Transverse colon (tissue), 4 donors: ENCODE data around the gene PLOD2. TPM values are rescaled to one million over a fixed set of nuclear protein-coding genes. Genes with fewer than 3 reads are reported as not detected.

Source experiments
- DNase-seq: peaks from one replicate; pipeline ENCODE4 v3.0.0-alpha.2; 2019
- H3K27ac ChIP-seq, 4 donors: fragments of 200-600 bp; sonication (generic); 2 replicates each; pipeline ENCODE4 v1.5.1; 2016 to 2018; ENCODE audit warnings: inconsistent platforms in 4 of 4
- H3K27me3 ChIP-seq: fragments of 200-600 bp; sonication (generic); 2 replicates; pipeline ENCODE4 v1.5.1; 2017; ENCODE audit warnings: inconsistent platforms
- H3K36me3 ChIP-seq, 4 donors: fragments of 200-600 bp; sonication (generic); 2 replicates each; pipeline ENCODE4 v1.5.1; 2017 to 2019; ENCODE audit warnings: inconsistent platforms in 4 of 4
- H3K4me1 ChIP-seq, 4 donors: fragments of 200-600 bp; sonication (generic); 2 replicates each; pipeline ENCODE4 v1.5.1; 2017 to 2020; ENCODE audit warnings: inconsistent platforms in 4 of 4
- H3K4me3 ChIP-seq, 4 donors: fragments of 200-600 bp; sonication (generic); 1 replicate in 1 of 4; 2 replicates in 3 of 4; pipeline versions ENCODE4 v1.5.1 to v1.6.1; 2017 to 2019; ENCODE audit warnings: inconsistent platforms in 4 of 4
- H3K9me3 ChIP-seq, 2 donors: fragments of 200-600 bp; sonication (generic); 2 replicates each; pipeline ENCODE4 v1.5.1; 2017 to 2019; ENCODE audit warnings: inconsistent platforms in 2 of 2
- EP300 ChIP-seq: sonication (generic); formaldehyde crosslinking; IDR thresholded peaks from one replicate; pipeline ENCODE4 v1.6.1; 2017; ENCODE audit warnings: antibody characterized with exemption, low read depth
- POLR2A ChIP-seq: fragments of 450-650 bp; IDR thresholded peaks from one replicate; pipeline ENCODE4 v1.6.1; 2016; ENCODE audit warnings: antibody characterized with exemption, mild to moderate bottlenecking, moderate library complexity
- POLR2AphosphoS5 ChIP-seq, 3 donors: sonication (generic); formaldehyde crosslinking; IDR thresholded peaks; one replicate each; pipeline ENCODE4 v1.6.1; 2016; ENCODE audit warnings: antibody characterized with exemption in 3 of 3
- WGBS, 2 donors: methylation state at CpG; one replicate each; pipeline ENCODE4 v1.1.5; 2018; ENCODE audit warnings: low coverage in 1 of 2; 5-methylcytosine and 5-hydroxymethylcytosine counted together
- in situ Hi-C, 4 donors: fragments of 200-750 bp; cut with MboI; loops; one replicate each; pipeline versions ENCODE4 v1.15.0 to v1.15.1; 2017; ENCODE audit warnings: low sequenced_read_pairs in 3 of 4, low pct_ligation_motif_present in 1 of 4, low pct_unique_long_range_greater_than_20kb in 1 of 4
- intact Hi-C: fragments of 100-400 bp; cut with DNase I; formaldehyde crosslinking; loops from one replicate; pipeline ENCODE4 v1.15.1; 2023; ENCODE audit warnings: low total_unique reads
- total RNA-seq, 4 donors: library from RNA; depleted of rRNA; stranded (reverse); fragments of >200 nt; gene quantifications; one replicate each; pipeline ENCODE4 v1.1.0, GENCODE V29; 2016
- TF ChIP-seq, protein P1 (sequence below), 5 experiments: fragments of 200-600 bp in 3 of 5; fragments of 450-650 bp in 2 of 5; sonication (generic) in 3 of 5; IDR thresholded peaks; 1 replicate in 2 of 5; 2 replicates in 3 of 5; pipeline ENCODE4 v1.5.1; 2016 to 2017; ENCODE audit warnings: antibody characterized with exemption in 5 of 5, inconsistent platforms in 3 of 5, mild to moderate bottlenecking in 2 of 5, moderate library complexity in 1 of 5

PLOD2 gene
- total RNA-seq: 100 to 1,000 TPM in 2 of 4 donors, 10 to 100 TPM in 2; 18.9 to 178 (median 92.0) TPM

DNA sequence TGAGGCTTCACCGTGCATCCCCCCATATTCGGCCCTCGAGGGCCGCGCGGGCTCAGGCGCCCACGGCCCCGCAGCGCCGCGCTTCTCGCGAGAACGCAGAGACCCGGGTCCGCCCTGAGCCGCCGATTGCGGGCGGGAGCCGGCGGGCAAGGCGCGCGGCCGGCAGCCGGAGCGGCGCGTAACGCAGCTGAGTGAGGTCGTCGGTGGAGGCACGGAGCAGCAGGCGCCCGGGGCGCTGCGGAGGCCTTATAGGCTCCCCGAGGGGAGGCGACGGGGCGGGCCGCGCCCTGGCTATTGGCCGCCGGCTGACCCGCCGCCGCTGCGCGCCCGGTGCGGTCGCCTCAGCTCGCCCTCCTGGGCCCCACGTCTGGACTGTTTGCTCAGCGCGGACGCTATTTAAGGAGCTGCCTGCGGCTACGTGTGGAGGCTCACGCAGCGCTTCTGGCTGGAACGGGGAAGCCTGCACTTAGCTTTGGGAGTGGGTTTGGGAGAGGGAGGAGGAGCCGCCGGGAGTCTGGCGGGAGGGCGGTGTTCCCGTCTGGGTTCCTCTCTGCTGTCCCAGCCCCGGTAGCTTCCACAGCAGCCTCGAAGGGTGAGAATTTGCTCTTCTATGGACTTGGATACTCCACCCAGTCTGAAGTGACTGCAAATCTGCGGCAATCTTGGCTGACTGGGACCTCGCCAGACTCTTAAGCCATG lies at the start of gene PLOD2:
Gene PLOD2, minus strand, starts transcription at position 221 of the 699 bp plus-strand sequence. Its CDS starts 195 bp downstream, at position 26.
- H3K4me1 ChIP-seq: peaks cover 10 to 70% (median 48%) of the 10 kb centered on the region in 4 donors
- intact Hi-C loops: no loop called here
- WGBS, 2 donors: 1% methylated on average over 22 of the region's 74 CpGs; no CpG with 5 or more reads in 1 of the 2 donors

DNA sequence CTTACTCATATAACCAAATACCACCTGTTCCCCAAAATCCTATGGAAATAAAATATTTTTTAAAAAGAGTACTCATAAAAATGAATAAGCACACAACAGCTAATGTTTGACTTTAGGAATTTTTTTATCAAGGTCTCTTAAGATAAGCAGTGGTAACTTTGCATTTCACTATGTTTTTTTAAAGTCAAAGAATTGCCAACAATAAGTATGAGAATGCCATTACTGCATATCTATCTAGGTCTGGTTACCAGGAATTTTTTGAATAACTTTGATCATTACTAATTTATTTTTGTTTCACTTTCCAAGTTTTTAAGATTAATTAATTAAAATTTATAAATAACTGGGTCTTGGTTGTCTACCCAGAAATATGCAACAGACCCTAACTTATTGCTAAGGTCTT lies 48.4 kb upstream of the PLOD2 start:
- H3K27me3 ChIP-seq: no peaks in the 10 kb centered on the region
- no peak for TF ChIP-seq POLR2AphosphoS5 (IDR thresholded peaks at IDR 0.05)
- no peak for TF ChIP-seq POLR2A
- TF ChIP-seq, protein P1, sequence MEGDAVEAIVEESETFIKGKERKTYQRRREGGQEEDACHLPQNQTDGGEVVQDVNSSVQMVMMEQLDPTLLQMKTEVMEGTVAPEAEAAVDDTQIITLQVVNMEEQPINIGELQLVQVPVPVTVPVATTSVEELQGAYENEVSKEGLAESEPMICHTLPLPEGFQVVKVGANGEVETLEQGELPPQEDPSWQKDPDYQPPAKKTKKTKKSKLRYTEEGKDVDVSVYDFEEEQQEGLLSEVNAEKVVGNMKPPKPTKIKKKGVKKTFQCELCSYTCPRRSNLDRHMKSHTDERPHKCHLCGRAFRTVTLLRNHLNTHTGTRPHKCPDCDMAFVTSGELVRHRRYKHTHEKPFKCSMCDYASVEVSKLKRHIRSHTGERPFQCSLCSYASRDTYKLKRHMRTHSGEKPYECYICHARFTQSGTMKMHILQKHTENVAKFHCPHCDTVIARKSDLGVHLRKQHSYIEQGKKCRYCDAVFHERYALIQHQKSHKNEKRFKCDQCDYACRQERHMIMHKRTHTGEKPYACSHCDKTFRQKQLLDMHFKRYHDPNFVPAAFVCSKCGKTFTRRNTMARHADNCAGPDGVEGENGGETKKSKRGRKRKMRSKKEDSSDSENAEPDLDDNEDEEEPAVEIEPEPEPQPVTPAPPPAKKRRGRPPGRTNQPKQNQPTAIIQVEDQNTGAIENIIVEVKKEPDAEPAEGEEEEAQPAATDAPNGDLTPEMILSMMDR (IDR thresholded peaks at IDR 0.05): no peak
- no peak for TF ChIP-seq EP300
- peaks cover 0 to 12% (median 4%) of the 10 kb centered on the region in 4 donors for H3K36me3 ChIP-seq
- H3K9me3 ChIP-seq: no peaks in the 10 kb centered on the region
- no peak for DNase-seq
- no peaks in the 10 kb centered on the region for H3K4me1 ChIP-seq
- H3K4me3 ChIP-seq: no peak overlapping the region
- in situ Hi-C loops (loop anchor here in 2 of 4 donors (25.0 kb wide), 1 partner anchor 378 kb away; no protein-coding TSS in a partner anchor), intact Hi-C loops (no loop called here)
- H3K27ac ChIP-seq: no peak overlapping the region

More for the DNA sequence above, at the start of gene PLOD2:
- H3K4me3 ChIP-seq: peak within 1 kb of the TSS; percentile 41 to 84 (median 76)
- no peaks in the 10 kb centered on the region for H3K27me3 ChIP-seq
- no peaks in the 10 kb centered on the region for H3K9me3 ChIP-seq
- DNase-seq: peak; percentile 83
- TF ChIP-seq POLR2A (peak; percentile 89), EP300 (no peak), POLR2AphosphoS5 (IDR thresholded peaks at IDR 0.05) (peak; percentile 55 to 97 (median 92))
- TF ChIP-seq, protein P1 (IDR thresholded peaks at IDR 0.05): no peak
- in situ Hi-C loops: loop anchor here in 1 of 4 donors (25.0 kb wide), 1 partner anchor 99 kb away; no protein-coding TSS in a partner anchor
- peak within 1 kb of the TSS; percentile 92 to 97 (median 95) for H3K27ac ChIP-seq
- no peaks in the 10 kb centered on the region for H3K36me3 ChIP-seq

DNA sequence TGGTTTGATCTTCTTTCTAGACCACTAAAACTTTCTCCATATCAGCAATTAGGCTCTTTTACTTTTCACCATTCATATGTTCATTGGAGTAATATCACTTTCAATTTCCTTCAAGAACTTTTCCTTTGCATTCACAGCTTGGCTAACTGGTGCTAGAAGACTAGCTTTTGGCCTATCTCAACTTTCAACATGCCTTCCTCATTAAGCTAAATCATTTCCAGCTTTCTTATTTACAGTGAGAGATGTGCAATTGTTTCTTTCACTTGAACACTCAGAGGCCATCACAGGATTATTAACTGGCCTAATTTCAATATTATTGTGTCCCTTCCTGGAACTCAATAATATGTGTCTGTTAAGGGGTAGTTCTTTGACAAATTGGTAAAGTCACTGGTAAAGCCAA lies 42.8 kb upstream of the PLOD2 start:
- in situ Hi-C loops (loop anchor here in 2 of 4 donors (25.0 kb wide), 1 partner anchor 384 kb away; no protein-coding TSS in a partner anchor), intact Hi-C loops (no loop called here)
- no peaks in the 10 kb centered on the region for H3K27me3 ChIP-seq
- TF ChIP-seq, protein P1 (IDR thresholded peaks at IDR 0.05): no peak
- no peak for TF ChIP-seq POLR2AphosphoS5 (IDR thresholded peaks at IDR 0.05)
- no peak for TF ChIP-seq POLR2A
- TF ChIP-seq EP300: no peak
- peaks cover 0 to 12% (median 4%) of the 10 kb centered on the region in 4 donors for H3K36me3 ChIP-seq
- H3K4me3 ChIP-seq: no peak overlapping the region
- no peak overlapping the region for H3K27ac ChIP-seq
- no peaks in the 10 kb centered on the region for H3K9me3 ChIP-seq
- H3K4me1 ChIP-seq: no peaks in the 10 kb centered on the region
- DNase-seq: no peak

DNA sequence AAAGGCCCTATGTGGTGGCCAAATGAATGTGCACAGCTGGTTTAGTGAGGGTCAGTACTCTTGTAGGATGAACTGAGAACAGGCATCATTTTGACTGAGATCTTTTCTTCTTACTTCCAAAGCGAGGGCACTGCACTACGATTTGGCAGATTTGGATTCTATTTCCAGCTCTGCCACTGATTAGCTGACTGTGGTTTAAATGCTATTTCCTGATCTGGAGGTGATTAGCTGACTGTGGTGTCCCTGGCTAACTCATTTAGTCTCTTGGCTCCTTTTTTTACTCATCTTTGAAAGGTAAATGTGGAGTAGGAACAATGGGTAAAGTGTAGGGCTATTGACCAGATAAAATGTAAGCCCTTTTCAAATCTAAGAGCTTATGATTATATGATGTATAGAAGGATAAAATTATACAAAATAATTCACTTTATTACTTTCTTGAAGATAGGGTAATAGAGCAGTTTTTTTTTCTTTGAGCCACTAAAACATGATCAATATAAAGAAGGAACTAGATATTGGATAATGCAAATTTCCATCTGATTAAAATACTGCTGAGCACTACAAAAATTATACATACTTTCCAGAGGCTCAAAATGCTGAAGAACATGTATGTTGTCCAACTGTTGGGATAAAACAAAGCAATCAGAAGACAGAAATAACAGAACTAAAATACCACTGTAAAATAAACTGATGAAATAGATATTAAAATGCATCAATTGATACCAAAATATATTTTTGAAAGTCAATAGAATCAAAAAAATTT lies 39.7 kb upstream of the PLOD2 start:
- H3K27me3 ChIP-seq: no peaks in the 10 kb centered on the region
- H3K4me1 ChIP-seq: no peaks in the 10 kb centered on the region
- peaks cover 0 to 6% (median 0%) of the 10 kb centered on the region in 4 donors for H3K36me3 ChIP-seq
- intact Hi-C loops: no loop called here
- TF ChIP-seq POLR2AphosphoS5 (IDR thresholded peaks at IDR 0.05): no peak
- TF ChIP-seq EP300: no peak
- TF ChIP-seq, protein P1 (IDR thresholded peaks at IDR 0.05): no peak
- TF ChIP-seq POLR2A: no peak
- in situ Hi-C loops: loop anchor here in 2 of 4 donors (25.0 kb wide), 1 partner anchor 387 kb away; no protein-coding TSS in a partner anchor
- H3K4me3 ChIP-seq: no peak overlapping the region
- no peak for DNase-seq
- WGBS, 2 donors: 89% methylated on average over 2 of the region's 2 CpGs; no CpG with 5 or more reads in 1 of the 2 donors
- no peak overlapping the region for H3K27ac ChIP-seq
- H3K9me3 ChIP-seq: no peaks in the 10 kb centered on the region
